Measurements from ENCODE around the gene GNAI1.

The GNAI1 gene

GRCh38 chr7:80132594-80132993 is 2.0 kb upstream of the GNAI1 start:
- no peak for DNase-seq (ENCODE audit: low read depth in 3 of 3)

- no peak for DNase-seq (ENCODE audit: low read depth in 3 of 3)
Observed at GRCh38 chr7:80133361-80134114, 1.1 kb upstream of the GNAI1 start.

GRCh38 chr7:80134115-80134535 is 506 bp upstream of the GNAI1 start:
- DNase-seq (ENCODE audit: low read depth in 3 of 3): no peak

- peak in 1 of 3 experiments; percentile 10 for DNase-seq (ENCODE audit: low read depth in 3 of 3)
Observed at GRCh38 chr7:80135309-80136104, 876 bp downstream of the GNAI1 start.

GRCh38 chr7:80136261-80137055 is 1.8 kb downstream of the GNAI1 start:
- no peak for DNase-seq (ENCODE audit: low read depth in 3 of 3)

- DNase-seq (ENCODE audit: low read depth in 3 of 3): no peak
Observed at GRCh38 chr7:80137410-80137809, 2.8 kb downstream of the GNAI1 start.

- DNase-seq (ENCODE audit: low read depth in 3 of 3): no peak
Observed at GRCh38 chr7:80139236-80139635, 4.6 kb downstream of the GNAI1 start.

GRCh38 chr7:80140388-80140787 is 5.8 kb downstream of the GNAI1 start:
- DNase-seq (ENCODE audit: low read depth in 3 of 3): no peak

GRCh38 chr7:80141376-80141775 is 6.7 kb downstream of the GNAI1 start:
- DNase-seq (ENCODE audit: low read depth in 3 of 3): no peak

- DNase-seq (ENCODE audit: low read depth in 3 of 3): no peak
Observed at GRCh38 chr7:80142853-80143580, 8.4 kb downstream of the GNAI1 start.

- no peak for DNase-seq (ENCODE audit: low read depth in 3 of 3)
Observed at GRCh38 chr7:80145780-80146422, 11.3 kb downstream of the GNAI1 start.

- DNase-seq (ENCODE audit: low read depth in 3 of 3): no peak
Observed at GRCh38 chr7:80146545-80147182, 12.0 kb downstream of the GNAI1 start.

GRCh38 chr7:80147543-80148391 is 13.1 kb downstream of the GNAI1 start:
- DNase-seq (ENCODE audit: low read depth in 3 of 3): no peak

GRCh38 chr7:80150611-80151273 is 16.1 kb downstream of the GNAI1 start:
- DNase-seq (ENCODE audit: low read depth in 3 of 3): no peak

GRCh38 chr7:80151274-80151665 is 16.6 kb downstream of the GNAI1 start:
- peak in 1 of 3 experiments; percentile 24 for DNase-seq (ENCODE audit: low read depth in 3 of 3)

- no peak for DNase-seq (ENCODE audit: low read depth in 3 of 3)
Observed at GRCh38 chr7:80153446-80153845, 18.8 kb downstream of the GNAI1 start.

- DNase-seq (ENCODE audit: low read depth in 3 of 3): no peak
Observed at GRCh38 chr7:80154656-80155333, 20.2 kb downstream of the GNAI1 start.

- no peak for DNase-seq (ENCODE audit: low read depth in 3 of 3)
Observed at GRCh38 chr7:80155374-80155773, 20.7 kb downstream of the GNAI1 start.

Data from stimulated activated CD4-positive, alpha-beta T cell treated with anti-CD3 and anti-CD28 coated beads, TNF-alpha, amount 100 ng/mL, for 24 hours (primary cell).